HG02759 (cell line): Measurements from ENCODE around the gene NPIPA1.
"Not testable (repeated sequence)": the region's sequence is repeated elsewhere in the genome, so short reads cannot be mapped to it uniquely, and the experiment has no call there.

Experiments used
- ATAC-seq: cut with Tn5 transposase; IDR thresholded peaks from one replicate; pipeline ENCODE4 v1.9.1; 2021; ENCODE audit warnings: mild to moderate bottlenecking, moderate library complexity; ENCODE audit not compliant: unreplicated experiment

NPIPA1 gene

GRCh38 chr16:14930246-14930645, 7.0 kb upstream of the NPIPA1 start:
- ATAC-seq: not testable (repeated sequence)

- not testable (repeated sequence) for ATAC-seq
Measured at GRCh38 chr16:14930971-14931370, 6.3 kb upstream of the NPIPA1 start.

- ATAC-seq: not testable (repeated sequence)
Measured at GRCh38 chr16:14932581-14933375, 4.5 kb upstream of the NPIPA1 start.

- not testable (repeated sequence) for ATAC-seq
Measured at GRCh38 chr16:14937994-14938393, 751 bp downstream of the NPIPA1 start.

GRCh38 chr16:14942686-14943085, 5.4 kb downstream of the NPIPA1 start:
- not testable (repeated sequence) for ATAC-seq

- no peak for ATAC-seq
Measured at GRCh38 chr16:14955546-14956231, 18.4 kb downstream of the NPIPA1 start.

- no peak for ATAC-seq
Measured at GRCh38 chr16:14957576-14958322, 20.5 kb downstream of the NPIPA1 start.

- no peak for ATAC-seq
Measured at GRCh38 chr16:14958323-14958600, 21.0 kb downstream of the NPIPA1 start.

- ATAC-seq: no peak
Measured at GRCh38 chr16:14958970-14959369, 21.7 kb downstream of the NPIPA1 start.

- ATAC-seq: no peak
Measured at GRCh38 chr16:14961405-14962186, 24.4 kb downstream of the NPIPA1 start.

GRCh38 chr16:14963281-14964173, 26.3 kb downstream of the NPIPA1 start:
- ATAC-seq: no peak

- ATAC-seq: no peak
Measured at GRCh38 chr16:14965328-14965727, 28.1 kb downstream of the NPIPA1 start.

- not testable (repeated sequence) for ATAC-seq
Measured at GRCh38 chr16:14969795-14970194, 32.6 kb downstream of the NPIPA1 start.

GRCh38 chr16:14971621-14972228, 34.5 kb downstream of the NPIPA1 start:
- not testable (repeated sequence) for ATAC-seq

GRCh38 chr16:14973785-14974322, 36.6 kb downstream of the NPIPA1 start:
- not testable (repeated sequence) for ATAC-seq

GRCh38 chr16:14974331-14974655, 37.0 kb downstream of the NPIPA1 start:
- ATAC-seq: not testable (repeated sequence)

- peak; percentile 95 for ATAC-seq
Measured at GRCh38 chr16:14974656-14975417, 37.6 kb downstream of the NPIPA1 start, which contains the start of gene PDXDC1. Gene PDXDC1 (plus strand): TSS chr16:14975026. CDS start chr16:14975200, 174 bp downstream.

- ATAC-seq: not testable (repeated sequence)
Measured at GRCh38 chr16:14975418-14976194, 38.4 kb downstream of the NPIPA1 start.
